SJCRH30 (cell line): ENCODE measurements around the gene STOML1. TPM values are rescaled to one million over a fixed set of nuclear protein-coding genes. Genes with fewer than 3 reads are reported as not detected.

Experiments
- DNase-seq, 2 experiments: peaks; one replicate each; pipeline ENCODE4 v3.0.0-alpha.2; 2015 to 2020
- H3K27ac ChIP-seq: fragments of 250-450 bp; sonication (Bioruptor Pico); 2 replicates; pipeline ENCODE4 v1.5.1; 2020; ENCODE audit warnings: mild to moderate bottlenecking, moderate library complexity
- H3K27me3 ChIP-seq: fragments of 250-450 bp; sonication (Bioruptor Pico); 2 replicates; pipeline ENCODE4 v1.5.1; 2020; ENCODE audit warnings: mild to moderate bottlenecking, moderate library complexity
- H3K36me3 ChIP-seq: fragments of 250-450 bp; sonication (Bioruptor Pico); 2 replicates; pipeline ENCODE4 v1.5.1; 2020; ENCODE audit warnings: mild to moderate bottlenecking, moderate library complexity
- H3K4me1 ChIP-seq: fragments of 250-450 bp; sonication (Bioruptor Pico); 2 replicates; pipeline ENCODE4 v1.5.1; 2020; ENCODE audit warnings: mild to moderate bottlenecking, moderate library complexity
- H3K4me3 ChIP-seq: fragments of 250-450 bp; sonication (Bioruptor Pico); 2 replicates; pipeline ENCODE4 v1.5.1; 2020; ENCODE audit warnings: mild to moderate bottlenecking, moderate library complexity
- H3K9me3 ChIP-seq: fragments of 250-450 bp; sonication (Bioruptor Pico); replicated peaks from 2 replicates; pipeline ENCODE4 v1.5.1; 2020; ENCODE audit warnings: mild to moderate bottlenecking, moderate library complexity
- total RNA-seq: library from RNA; depleted of rRNA; stranded (reverse); fragments of >200 nt; shearing (Covaris generic); gene quantifications from 2 replicates; pipeline ENCODE4 v1.2.3, GENCODE V29; 2014

STOML1 gene
- total RNA-seq, 1 experiment from 2014 or later, result 3.0 TPM

- H3K4me3 ChIP-seq, result no peak overlapping the region
- H3K36me3 ChIP-seq, result peaks cover 3% of the 10 kb centered on the region; the same call in 1 of the 2 replicates
- no peak overlapping the region for H3K27ac ChIP-seq
- no peaks in the 10 kb centered on the region for H3K27me3 ChIP-seq
- DNase-seq, result no peak
- peaks cover 4% of the 10 kb centered on the region; the same call in 1 of the 2 replicates for H3K4me1 ChIP-seq
- H3K9me3 ChIP-seq, result no peaks in the 10 kb centered on the region
Observed at GRCh38 chr15:74032046-74032445, 40.0 kb upstream of the STOML1 start.

GRCh38 chr15:74028646-74029045, 36.6 kb upstream of the STOML1 start:
- Histone ChIP-seq H3K4me3 (no peak overlapping the region), H3K4me1 (no peaks in the 10 kb centered on the region), H3K36me3 (peaks cover 4% of the 10 kb centered on the region; the same call in 1 of the 2 replicates), H3K9me3 (no peaks in the 10 kb centered on the region), H3K27me3 (no peaks in the 10 kb centered on the region), H3K27ac (no peak overlapping the region)
- DNase-seq, result no peak

GRCh38 chr15:74027688-74028087, 35.6 kb upstream of the STOML1 start:
- Histone ChIP-seq H3K4me1 (no peaks in the 10 kb centered on the region), H3K36me3 (peaks cover 4% of the 10 kb centered on the region; the same call in 1 of the 2 replicates), H3K27me3 (no peaks in the 10 kb centered on the region), H3K27ac (no peak overlapping the region), H3K9me3 (no peaks in the 10 kb centered on the region), H3K4me3 (no peak overlapping the region)
- no peak for DNase-seq

- no peak for DNase-seq
- H3K9me3 ChIP-seq, result no peaks in the 10 kb centered on the region
- H3K4me3 ChIP-seq, result no peak overlapping the region
Observed at GRCh38 chr15:74025436-74025835, 33.3 kb upstream of the STOML1 start.

GRCh38 chr15:74024687-74025086, 32.6 kb upstream of the STOML1 start:
- no peak for DNase-seq
- no peak overlapping the region for H3K27ac ChIP-seq
- H3K4me3 ChIP-seq, result no peak overlapping the region
- H3K36me3 ChIP-seq, result peaks cover 4% of the 10 kb centered on the region; the same call in 1 of the 2 replicates
- no peaks in the 10 kb centered on the region for H3K9me3 ChIP-seq
- no peaks in the 10 kb centered on the region for H3K4me1 ChIP-seq
- no peaks in the 10 kb centered on the region for H3K27me3 ChIP-seq

More at GRCh38 chr15:74025436-74025835, 33.3 kb upstream of the STOML1 start:
- no peaks in the 10 kb centered on the region for H3K4me1 ChIP-seq
- H3K27ac ChIP-seq, result no peak overlapping the region
- H3K27me3 ChIP-seq, result no peaks in the 10 kb centered on the region
- H3K36me3 ChIP-seq, result peaks cover 4% of the 10 kb centered on the region; the same call in 1 of the 2 replicates

- Histone ChIP-seq H3K4me3 (no peak overlapping the region), H3K27ac (no peak overlapping the region), H3K27me3 (no peaks in the 10 kb centered on the region), H3K36me3 (peaks cover 4% of the 10 kb centered on the region; the same call in 1 of the 2 replicates), H3K9me3 (no peaks in the 10 kb centered on the region), H3K4me1 (no peaks in the 10 kb centered on the region)
- no peak for DNase-seq
Observed at GRCh38 chr15:74022706-74023470, 30.8 kb upstream of the STOML1 start.

- Histone ChIP-seq H3K4me3 (no peak overlapping the region), H3K27me3 (no peaks in the 10 kb centered on the region), H3K4me1 (no peaks in the 10 kb centered on the region), H3K36me3 (no peaks in the 10 kb centered on the region; the same call in 1 of the 2 replicates), H3K27ac (no peak overlapping the region), H3K9me3 (no peaks in the 10 kb centered on the region)
- DNase-seq, result no peak
Observed at GRCh38 chr15:74019734-74020133, 27.6 kb upstream of the STOML1 start.

GRCh38 chr15:74013374-74013894, 21.3 kb upstream of the STOML1 start:
- H3K27me3 ChIP-seq, result no peaks in the 10 kb centered on the region
- peaks cover 4% of the 10 kb centered on the region; the same call in 1 of the 2 replicates for H3K36me3 ChIP-seq
- H3K9me3 ChIP-seq, result no peaks in the 10 kb centered on the region
- no peak overlapping the region for H3K27ac ChIP-seq
- DNase-seq, result no peak
- H3K4me1 ChIP-seq, result no peaks in the 10 kb centered on the region
- no peak overlapping the region for H3K4me3 ChIP-seq

- H3K4me1 ChIP-seq, result no peaks in the 10 kb centered on the region
- H3K9me3 ChIP-seq, result no peaks in the 10 kb centered on the region
- no peak overlapping the region for H3K27ac ChIP-seq
- peaks cover 4% of the 10 kb centered on the region; the same call in 1 of the 2 replicates for H3K36me3 ChIP-seq
- H3K4me3 ChIP-seq, result no peak overlapping the region
- H3K27me3 ChIP-seq, result no peaks in the 10 kb centered on the region
- DNase-seq, result no peak
Observed at GRCh38 chr15:74011610-74012009, 19.5 kb upstream of the STOML1 start.

- H3K9me3 ChIP-seq, result no peaks in the 10 kb centered on the region
- H3K4me3 ChIP-seq, result no peak overlapping the region
- H3K4me1 ChIP-seq, result no peaks in the 10 kb centered on the region
- peaks cover 4% of the 10 kb centered on the region; the same call in 1 of the 2 replicates for H3K36me3 ChIP-seq
- no peak for DNase-seq
- H3K27me3 ChIP-seq, result no peaks in the 10 kb centered on the region
- no peak overlapping the region for H3K27ac ChIP-seq
Observed at GRCh38 chr15:74010929-74011540, 18.9 kb upstream of the STOML1 start.

- no peak for DNase-seq
- Histone ChIP-seq H3K27me3 (no peaks in the 10 kb centered on the region), H3K4me3 (no peak overlapping the region), H3K4me1 (no peaks in the 10 kb centered on the region), H3K27ac (no peak overlapping the region), H3K36me3 (peaks cover 4% of the 10 kb centered on the region; the same call in 1 of the 2 replicates), H3K9me3 (no peaks in the 10 kb centered on the region)
Observed at GRCh38 chr15:74008901-74009300, 16.8 kb upstream of the STOML1 start.

GRCh38 chr15:74007820-74008371, 15.8 kb upstream of the STOML1 start:
- Histone ChIP-seq H3K27me3 (no peaks in the 10 kb centered on the region), H3K27ac (no peak overlapping the region), H3K9me3 (no peaks in the 10 kb centered on the region), H3K36me3 (peaks cover 3% of the 10 kb centered on the region), H3K4me1 (no peaks in the 10 kb centered on the region), H3K4me3 (no peak overlapping the region)
- DNase-seq, result no peak

- Histone ChIP-seq H3K4me1 (no peaks in the 10 kb centered on the region), H3K27ac (no peak overlapping the region), H3K36me3 (no peaks in the 10 kb centered on the region; the same call in 1 of the 2 replicates), H3K27me3 (no peaks in the 10 kb centered on the region), H3K9me3 (no peaks in the 10 kb centered on the region), H3K4me3 (no peak overlapping the region)
- no peak for DNase-seq
Observed at GRCh38 chr15:74006774-74007639, 14.9 kb upstream of the STOML1 start.

- H3K36me3 ChIP-seq, result peaks cover 2% of the 10 kb centered on the region; the same call in 1 of the 2 replicates
- no peak overlapping the region for H3K27ac ChIP-seq
- H3K9me3 ChIP-seq, result no peaks in the 10 kb centered on the region
- H3K27me3 ChIP-seq, result no peaks in the 10 kb centered on the region
- no peaks in the 10 kb centered on the region; the same call in 1 of the 2 replicates for H3K4me1 ChIP-seq
- no peak overlapping the region for H3K4me3 ChIP-seq
- no peak for DNase-seq
Observed at GRCh38 chr15:73997986-73998385, 5.9 kb upstream of the STOML1 start.
